Upper lobe of right lung (tissue), 1 donor: ENCODE measurements around the gene VARS1. TPM values are rescaled to one million over a fixed set of nuclear protein-coding genes. Genes with fewer than 3 reads are reported as not detected.
A peak's percentile ranks its signal among the peaks of the same experiment; 100 is the strongest.

ENCODE experiments used
- ATAC-seq: fragments of 200-7000 bp; cut with Tn5 transposase; one replicate; pipeline ENCODE4 v1.9.1; 2020; ENCODE audit warnings: mild to moderate bottlenecking, moderate library complexity
- DNase-seq: peaks from one replicate; pipeline ENCODE4 v3.0.0-alpha.2; 2020
- H3K27ac ChIP-seq: fragments of 200-600 bp; one replicate; pipeline ENCODE4 v1.8.0; 2022
- H3K27me3 ChIP-seq: fragments of 200-600 bp; one replicate; pipeline ENCODE4 v1.8.0; 2022; ENCODE audit warnings: mild to moderate bottlenecking
- H3K36me3 ChIP-seq: fragments of 200-600 bp; one replicate; pipeline ENCODE4 v1.8.0; 2022
- H3K4me1 ChIP-seq: fragments of 200-600 bp; one replicate; pipeline ENCODE4 v1.8.0; 2022
- H3K4me3 ChIP-seq: fragments of 200-600 bp; one replicate; pipeline ENCODE4 v1.8.0; 2022; ENCODE audit warnings: mild to moderate bottlenecking
- H3K9me3 ChIP-seq: fragments of 200-600 bp; one replicate; pipeline ENCODE4 v1.8.0; 2022
- CTCF ChIP-seq: fragments of 200-600 bp; IDR thresholded peaks from one replicate; pipeline ENCODE4 v1.8.0; 2022; ENCODE audit warnings: antibody characterized with exemption
- intact Hi-C: fragments of 100-400 bp; cut with DNase I; formaldehyde crosslinking; loops from one replicate; pipeline ENCODE4 v1.11.0; 2022
- total RNA-seq: library from RNA; stranded (reverse); fragmentation: NEBNext Ultra II Directional; extraction: Animal tissue kit (Norgen Biotek cat#: 25700); gene quantifications from one replicate; pipeline ENCODE4 v1.2.1, GENCODE V29; 2021
- donor health status: DM: no; HTN: yes; CAD: no; lungs with severe emphysema.

Gene VARS1
- total RNA-seq, 1 donor from 2014 or later: 53.0 TPM

- TF ChIP-seq CTCF: peak; percentile 90
- Histone ChIP-seq H3K4me1 (peaks cover 6% of the 10 kb centered on the region), H3K4me3 (no peak overlapping the region), H3K36me3 (no peaks in the 10 kb centered on the region), H3K27me3 (no peaks in the 10 kb centered on the region), H3K9me3 (no peaks in the 10 kb centered on the region), H3K27ac (no peak overlapping the region)
- ATAC-seq (peak; percentile 95), DNase-seq (peak; percentile 91)
- intact Hi-C loops: no loop called here
Measured at GRCh38 chr6:31769684-31770371, 25.7 kb downstream of the VARS1 start.

GRCh38 chr6:31768363-31769257 lies 26.9 kb downstream of the VARS1 start:
- no peak overlapping the region for H3K4me3 ChIP-seq
- no peak for TF ChIP-seq CTCF
- no peaks in the 10 kb centered on the region for H3K36me3 ChIP-seq
- intact Hi-C loops: no loop called here
- ATAC-seq (peak; percentile 63), DNase-seq (no peak)
- peaks cover 6% of the 10 kb centered on the region for H3K4me1 ChIP-seq
- peak overlapping the region; percentile 47 for H3K27ac ChIP-seq
- no peaks in the 10 kb centered on the region for H3K9me3 ChIP-seq
- no peaks in the 10 kb centered on the region for H3K27me3 ChIP-seq

GRCh38 chr6:31767096-31767645 lies 28.4 kb downstream of the VARS1 start:
- Histone ChIP-seq H3K9me3 (no peaks in the 10 kb centered on the region), H3K4me3 (no peak overlapping the region), H3K27me3 (no peaks in the 10 kb centered on the region), H3K4me1 (peaks cover 6% of the 10 kb centered on the region), H3K36me3 (no peaks in the 10 kb centered on the region), H3K27ac (no peak overlapping the region)
- DNase-seq (no peak), ATAC-seq (no peak)
- TF ChIP-seq CTCF: no peak
- intact Hi-C loops: no loop called here

- Histone ChIP-seq H3K9me3 (no peaks in the 10 kb centered on the region), H3K36me3 (no peaks in the 10 kb centered on the region), H3K27ac (no peak overlapping the region), H3K27me3 (no peaks in the 10 kb centered on the region), H3K4me1 (peaks cover 6% of the 10 kb centered on the region), H3K4me3 (peak overlapping the region; percentile 14)
- ATAC-seq (no peak), DNase-seq (no peak)
- intact Hi-C loops: no loop called here
- no peak for TF ChIP-seq CTCF
Measured at GRCh38 chr6:31765910-31766794, 29.4 kb downstream of the VARS1 start.

- peaks cover 6% of the 10 kb centered on the region for H3K4me1 ChIP-seq
- no peak overlapping the region for H3K4me3 ChIP-seq
- no peaks in the 10 kb centered on the region for H3K27me3 ChIP-seq
- DNase-seq (no peak), ATAC-seq (no peak)
- H3K9me3 ChIP-seq: no peaks in the 10 kb centered on the region
- no peak overlapping the region for H3K27ac ChIP-seq
- H3K36me3 ChIP-seq: no peaks in the 10 kb centered on the region
- intact Hi-C loops: no loop called here
- TF ChIP-seq CTCF: no peak
Measured at GRCh38 chr6:31765559-31765909, 30.0 kb downstream of the VARS1 start.
